NCI-H2107 (cell line): ENCODE data around the gene XPNPEP3.
"Not testable (repeated sequence)": the region's sequence is repeated elsewhere in the genome, so short reads cannot be mapped to it uniquely, and the experiment has no call there.

Experiments
- DNase-seq: peaks from one replicate; lab custom pipeline; 2025; lab: John Stamatoyannopoulos, UW

XPNPEP3 gene

DNA sequence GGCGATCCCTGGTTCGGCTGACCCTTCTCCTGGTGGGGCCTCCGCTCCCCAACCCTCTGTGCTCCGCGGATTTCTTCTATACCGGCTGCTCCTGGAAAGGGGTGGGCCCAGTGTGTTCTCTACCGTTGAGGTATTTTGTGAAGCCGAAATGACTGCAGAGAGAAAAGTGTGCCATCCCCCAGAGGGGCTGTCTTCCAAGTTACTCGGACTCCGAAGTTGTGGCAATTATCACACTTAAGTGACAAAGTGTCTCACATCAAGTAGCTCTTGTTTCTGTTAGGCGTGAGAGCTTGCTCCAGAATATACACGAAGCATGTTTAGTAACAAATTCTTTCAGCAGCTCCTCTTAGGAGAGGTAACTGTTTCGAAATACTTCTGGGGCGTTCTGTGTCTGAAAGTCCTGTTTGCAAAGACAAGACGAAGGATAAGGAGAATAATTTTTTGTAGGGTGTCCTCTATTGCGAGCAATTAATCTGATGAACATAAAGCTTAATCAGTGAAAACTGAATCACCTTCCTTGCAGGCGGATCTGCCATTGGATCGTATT, 434 bp downstream of the XPNPEP3 start:
- no peak for DNase-seq

- DNase-seq = no peak
These were observed 5.1 kb downstream of the XPNPEP3 start, which contains the start of gene DNAJB7 for GRCh38 chr22:40862013-40862412. Gene DNAJB7 (minus strand): TSS chr22:40862113. CDS start chr22:40861994, 119 bp downstream.

DNA sequence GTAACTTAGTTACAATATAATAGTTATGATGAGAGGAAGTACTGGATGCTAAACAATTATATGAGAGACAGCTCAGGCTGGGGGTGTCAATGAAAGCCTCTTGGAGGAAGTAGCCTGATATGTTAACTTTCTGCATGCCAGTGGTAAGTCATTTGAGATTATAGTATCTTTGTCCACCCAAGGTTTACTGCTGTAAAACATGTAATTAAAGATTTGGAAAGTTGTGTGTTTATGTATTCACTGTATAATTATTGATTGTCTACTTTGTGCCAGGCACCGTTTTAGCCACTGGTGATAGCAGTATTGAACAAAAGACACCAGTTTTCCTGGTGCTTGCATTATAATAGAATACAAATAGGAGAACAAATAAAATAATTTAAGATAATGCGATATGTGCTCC, 5.6 kb downstream of the XPNPEP3 start:
- no peak for DNase-seq

- no peak for DNase-seq
These were observed 10.2 kb downstream of the XPNPEP3 start for GRCh38 chr22:40867109-40867508.

DNA sequence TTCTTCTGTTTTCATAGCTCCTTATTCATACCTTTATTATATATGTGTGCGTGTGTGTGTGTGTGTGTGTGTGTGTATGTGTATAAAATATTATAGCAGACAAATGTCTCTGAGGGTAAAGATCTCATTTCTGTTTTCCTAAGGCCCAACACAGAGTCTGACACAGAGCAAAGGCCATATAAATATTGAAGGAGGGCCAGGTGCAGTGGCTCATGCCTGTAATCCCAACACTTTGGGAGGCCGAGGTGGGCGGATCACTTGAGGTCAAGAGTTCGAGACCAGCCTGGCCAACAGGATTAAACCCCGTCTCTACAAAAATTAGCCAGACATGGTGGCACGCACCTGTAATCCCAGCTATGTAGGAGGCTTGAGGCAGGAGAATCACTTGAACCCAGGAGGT, 11.4 kb downstream of the XPNPEP3 start:
- not testable (repeated sequence) for DNase-seq

- no peak for DNase-seq
These were observed 17.1 kb downstream of the XPNPEP3 start for GRCh38 chr22:40874016-40874415.

DNA sequence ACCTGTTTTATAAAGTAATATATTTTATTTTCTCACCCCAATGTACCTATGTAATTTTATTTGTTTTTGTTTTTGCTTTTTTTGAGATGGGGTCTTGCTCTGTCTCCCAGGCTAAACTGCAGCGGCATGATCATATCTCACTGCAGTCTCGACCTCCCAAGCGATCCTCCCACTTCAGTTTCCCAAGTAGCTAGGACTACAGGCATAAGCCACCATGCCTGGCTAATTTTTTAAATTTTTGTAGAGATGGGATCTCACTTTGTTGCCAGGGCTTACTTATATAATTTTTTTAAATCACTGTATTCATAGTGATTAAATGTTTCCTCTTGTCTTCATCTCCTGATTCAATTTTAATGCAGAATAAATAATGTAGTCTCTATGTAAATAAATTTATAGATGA, 18.2 kb downstream of the XPNPEP3 start:
- no peak for DNase-seq

DNA sequence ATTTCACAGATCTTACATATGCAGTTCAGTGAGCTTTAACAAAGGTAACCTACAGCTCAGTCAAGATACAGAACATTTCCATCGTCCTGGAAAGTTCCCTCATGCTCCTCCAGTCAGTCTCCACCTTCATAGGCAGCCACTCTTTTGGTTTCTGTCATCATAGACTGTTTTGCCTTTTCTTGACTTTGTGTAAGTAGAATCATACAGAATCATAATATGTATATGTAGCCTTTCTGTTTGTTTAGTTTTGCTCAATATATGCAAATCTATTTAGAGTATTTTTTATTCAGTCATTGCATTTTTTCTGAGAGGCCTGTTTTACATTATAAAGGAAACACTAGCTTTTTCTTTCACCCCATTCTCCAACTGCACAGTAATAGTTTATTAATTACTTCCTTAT, 20.0 kb downstream of the XPNPEP3 start:
- DNase-seq = no peak

GRCh38 chr22:40877488-40877887, 20.5 kb downstream of the XPNPEP3 start:
- DNase-seq = no peak

DNA sequence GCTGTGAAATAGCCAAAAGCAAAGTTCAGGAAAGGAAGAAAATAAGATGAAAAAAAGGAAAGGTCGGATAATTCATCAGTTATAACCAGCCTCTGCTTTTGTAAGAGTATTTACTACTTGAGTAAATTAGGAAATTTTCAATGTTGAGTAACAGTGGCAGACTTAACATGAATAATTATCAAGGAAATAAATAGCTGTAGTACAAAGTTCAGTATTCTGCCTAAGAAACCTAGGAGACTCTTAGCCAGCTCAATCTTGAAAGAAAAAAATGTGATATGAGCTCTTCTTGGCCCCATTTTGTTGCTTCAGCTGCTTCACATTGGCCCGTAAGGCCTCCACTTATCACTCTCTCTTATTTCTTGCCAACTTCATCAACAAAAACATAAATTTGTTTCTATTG, 22.0 kb downstream of the XPNPEP3 start:
- DNase-seq = no peak

GRCh38 chr22:40889116-40889515, 32.2 kb downstream of the XPNPEP3 start:
- DNase-seq = no peak

GRCh38 chr22:40890881-40891280, 33.9 kb downstream of the XPNPEP3 start:
- DNase-seq = no peak

GRCh38 chr22:40894417-40894816, 37.5 kb downstream of the XPNPEP3 start:
- DNase-seq = no peak

DNA sequence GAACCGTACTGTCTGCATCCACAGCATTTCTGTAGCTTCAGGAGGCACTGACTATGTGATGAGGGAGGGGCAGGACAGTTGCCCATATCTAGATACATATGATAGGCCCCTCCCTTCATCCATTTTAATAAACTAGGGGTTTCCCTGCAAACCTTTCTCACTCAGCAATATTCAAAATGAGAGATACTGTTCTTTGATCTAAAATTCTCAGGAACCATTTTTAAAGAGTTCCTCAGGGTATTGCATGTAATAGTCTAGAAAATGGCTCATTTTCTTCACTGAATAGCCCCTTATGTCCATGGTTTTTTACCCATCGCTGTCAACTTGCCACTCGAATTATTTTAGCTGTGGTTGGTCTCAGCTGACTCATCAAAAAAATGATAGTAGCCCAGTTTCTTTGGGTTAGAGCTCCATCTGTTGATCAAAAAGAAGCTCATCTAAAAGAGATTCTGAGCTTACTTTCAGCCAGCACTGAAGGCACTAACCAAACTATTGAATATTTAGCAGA, 42.0 kb downstream of the XPNPEP3 start:
- DNase-seq = no peak

DNA sequence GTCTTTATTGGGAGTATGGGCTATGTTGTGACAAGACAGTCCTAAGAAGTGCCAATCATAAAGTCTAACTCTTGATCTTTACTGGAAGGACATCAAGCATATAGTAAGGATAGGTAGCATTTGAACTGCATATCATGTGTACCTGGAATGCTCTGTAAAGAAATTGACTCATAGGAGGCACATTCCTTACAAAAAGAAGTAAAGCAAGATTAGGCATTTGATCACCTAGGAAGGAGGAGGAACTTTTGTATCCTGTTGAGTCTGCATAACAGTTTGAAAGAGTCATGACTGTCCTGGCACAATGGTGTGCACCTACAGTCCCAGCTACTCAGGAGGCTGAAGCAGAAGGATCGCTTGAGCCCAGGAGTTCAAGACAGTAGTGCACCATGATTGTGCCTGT, 47.2 kb downstream of the XPNPEP3 start:
- DNase-seq = no peak

DNA sequence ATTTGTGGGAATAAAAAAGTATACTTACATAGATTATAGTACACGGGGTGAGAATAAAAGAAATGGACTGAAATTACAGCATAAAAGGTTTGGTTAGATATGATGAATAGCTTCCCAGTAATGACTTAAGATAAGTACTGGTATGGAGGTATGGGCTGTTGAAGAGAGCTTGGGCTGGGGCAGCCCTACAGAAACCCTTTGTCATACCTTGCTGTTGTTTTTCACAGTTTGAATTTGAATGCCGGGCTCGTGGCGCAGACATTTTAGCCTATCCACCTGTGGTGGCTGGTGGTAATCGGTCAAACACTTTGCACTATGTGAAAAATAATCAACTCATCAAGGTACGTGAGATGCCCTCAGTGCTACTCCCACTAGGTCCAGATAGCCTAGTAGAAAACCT, 51.9 kb downstream of the XPNPEP3 start:
- DNase-seq = no peak

DNA sequence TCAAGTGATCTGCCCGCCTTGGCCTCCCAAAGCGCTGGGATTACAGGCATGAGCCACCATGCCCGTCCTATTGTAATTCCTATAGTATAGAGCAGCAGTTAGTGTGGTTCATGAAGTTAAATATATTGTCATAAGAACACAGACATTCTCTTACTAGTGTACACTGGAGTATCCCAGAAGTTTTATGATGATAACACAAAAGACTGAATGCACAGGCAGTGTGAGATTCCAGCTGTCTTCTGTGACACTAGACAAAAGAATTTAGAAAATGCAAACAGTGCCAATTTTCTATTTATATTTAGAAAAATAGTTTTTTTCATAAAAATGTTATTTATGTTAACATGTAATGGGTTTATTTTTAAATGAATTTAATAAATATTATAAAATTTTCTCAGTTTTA, 54.8 kb downstream of the XPNPEP3 start:
- no peak for DNase-seq

DNA sequence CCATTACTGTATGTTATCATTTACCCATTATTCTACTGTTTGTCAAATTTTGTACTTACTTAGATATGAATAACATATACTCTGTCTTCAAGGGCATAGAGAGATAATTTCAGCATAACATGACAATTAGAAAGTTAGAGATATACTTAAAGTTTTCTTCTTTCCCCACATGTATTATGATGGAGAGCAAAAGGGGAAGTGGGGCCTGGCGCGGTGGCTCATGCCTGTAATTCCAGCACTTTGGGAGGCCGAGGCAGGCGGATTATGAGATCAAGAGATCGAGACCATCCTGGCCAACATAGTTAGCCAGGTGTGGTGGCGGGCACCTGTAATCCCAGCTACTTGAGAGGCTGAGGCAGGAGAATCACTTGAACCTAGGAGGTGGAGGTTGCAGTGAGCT, 56.0 kb downstream of the XPNPEP3 start:
- not testable (repeated sequence) for DNase-seq

- DNase-seq = no peak
These were observed 62.5 kb downstream of the XPNPEP3 start for GRCh38 chr22:40919446-40919845.

- no peak for DNase-seq
These were observed 63.6 kb downstream of the XPNPEP3 start for GRCh38 chr22:40920526-40920925.

- DNase-seq = no peak
These were observed 65.7 kb downstream of the XPNPEP3 start for GRCh38 chr22:40922484-40923303.

GRCh38 chr22:40928657-40929056, 71.7 kb downstream of the XPNPEP3 start:
- DNase-seq = no peak

DNA sequence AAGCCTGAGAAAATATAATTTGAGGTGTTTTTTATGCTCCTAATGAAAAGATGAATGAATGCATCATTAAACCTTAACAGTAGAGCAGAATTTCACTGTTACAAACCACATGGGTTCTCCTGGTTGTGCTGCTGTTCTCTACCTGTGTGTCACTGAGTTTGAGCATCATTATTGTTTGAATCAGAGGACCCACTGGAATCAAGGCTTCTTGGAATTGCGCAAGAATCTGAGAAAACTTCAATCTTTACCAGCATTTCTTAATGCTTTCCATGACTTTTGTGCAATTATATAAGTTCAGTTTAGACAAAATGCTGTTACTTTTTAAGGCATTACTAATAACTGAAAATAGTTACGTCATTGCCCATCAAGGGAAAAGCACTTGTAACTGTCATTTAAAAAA, 75.4 kb downstream of the XPNPEP3 start:
- DNase-seq = no peak

- DNase-seq = no peak
These were observed 82.3 kb downstream of the XPNPEP3 start for GRCh38 chr22:40939202-40939601.
